Calu3 (cell line): ENCODE results near the gene CACNA1C. TPM values are rescaled to one million over a fixed set of nuclear protein-coding genes. Genes with fewer than 3 reads are reported as not detected.

Experiments
- BruUV-seq: library from RNA; stranded (reverse); fragments of 400-500 nt; replicated peaks from 2 replicates; lab custom pipeline; 2021; lab: Mats Ljungman, UMichigan
- CTCF ChIA-PET: fragments of 300-600 bp; sonication (Branson Sonifier 250); formaldehyde crosslinking; loops from one replicate; lab custom pipeline; 2022; ENCODE audit warnings: antibody characterized with exemption; lab: Charles Lee
- DNase-seq: peaks from one replicate; pipeline ENCODE4 v3.0.0; 2022
- H3K27ac Mint-ChIP-seq: one replicate; pipeline ENCODE4 v1.8.0; 2022; ENCODE audit warnings: mixed read lengths; ENCODE audit not compliant: unreplicated experiment
- H3K27me3 Mint-ChIP-seq: one replicate; pipeline ENCODE4 v1.8.0; 2022; ENCODE audit warnings: mixed read lengths; ENCODE audit not compliant: unreplicated experiment
- H3K36me3 Mint-ChIP-seq: one replicate; pipeline ENCODE4 v1.8.0; 2022; ENCODE audit warnings: mild to moderate bottlenecking, moderate library complexity, mixed read lengths; ENCODE audit not compliant: insufficient read depth, unreplicated experiment
- H3K4me1 Mint-ChIP-seq: one replicate; pipeline ENCODE4 v1.8.0; 2022; ENCODE audit warnings: mild to moderate bottlenecking, low read depth, mixed read lengths; ENCODE audit not compliant: unreplicated experiment
- H3K4me3 Mint-ChIP-seq: one replicate; pipeline ENCODE4 v1.8.0; 2022; ENCODE audit warnings: mild to moderate bottlenecking, low read depth, moderate library complexity, mixed read lengths; ENCODE audit not compliant: unreplicated experiment
- H3K9me3 Mint-ChIP-seq: one replicate; pipeline ENCODE4 v1.8.0; 2022; ENCODE audit warnings: low read depth, mixed read lengths; ENCODE audit not compliant: unreplicated experiment
- CTCF ChIP-seq: fragments of 200-600 bp; IDR thresholded peaks from one replicate; pipeline ENCODE4 v1.8.0; 2022; ENCODE audit warnings: antibody characterized with exemption; ENCODE audit not compliant: unreplicated experiment
- intact Hi-C: fragments of 100-400 bp; cut with micrococcal nuclease; formaldehyde crosslinking; loops from one replicate; pipeline ENCODE4 v1.10.0; 2022; ENCODE audit not compliant: unreplicated experiment
- total RNA-seq: library from RNA; stranded (reverse); gene quantifications from 2 replicates; pipeline ENCODE4 v1.2.3, GENCODE V29; 2022

Gene CACNA1C
- total RNA-seq, 1 experiment from 2014 or later = not detected

- BruUV-seq = no TSS peak
- Mint-ChIP-seq H3K4me1 (no peaks in the 10 kb centered on the region), H3K9me3 (no peaks in the 10 kb centered on the region), H3K36me3 (no peaks in the 10 kb centered on the region), H3K4me3 (no peak overlapping the region), H3K27me3 (peaks cover 32% of the 10 kb centered on the region), H3K27ac (no peak overlapping the region)
- TF ChIP-seq CTCF = no peak
- no peak for DNase-seq
- intact Hi-C loops = no loop called here
- CTCF ChIA-PET = no interaction called here
These were observed 86.1 kb downstream of the CACNA1C start for GRCh38 chr12:2138871-2139308.

GRCh38 chr12:2139651-2140050 lies 86.9 kb downstream of the CACNA1C start:
- Mint-ChIP-seq H3K4me3 (no peak overlapping the region), H3K4me1 (no peaks in the 10 kb centered on the region), H3K9me3 (no peaks in the 10 kb centered on the region), H3K27me3 (peaks cover 39% of the 10 kb centered on the region), H3K36me3 (no peaks in the 10 kb centered on the region), H3K27ac (no peak overlapping the region)
- DNase-seq = no peak
- no TSS peak for BruUV-seq
- intact Hi-C loops = no loop called here
- no peak for TF ChIP-seq CTCF
- CTCF ChIA-PET = no interaction called here

GRCh38 chr12:2140858-2141519 lies 88.2 kb downstream of the CACNA1C start:
- no peak for TF ChIP-seq CTCF
- Mint-ChIP-seq H3K27ac (no peak overlapping the region), H3K27me3 (peaks cover 53% of the 10 kb centered on the region), H3K36me3 (no peaks in the 10 kb centered on the region), H3K9me3 (no peaks in the 10 kb centered on the region), H3K4me1 (no peaks in the 10 kb centered on the region), H3K4me3 (no peak overlapping the region)
- no peak for DNase-seq
- intact Hi-C loops = no loop called here
- CTCF ChIA-PET = no interaction called here
- no TSS peak for BruUV-seq

- no peak overlapping the region for H3K4me3 Mint-ChIP-seq
- CTCF ChIA-PET = no interaction called here
- no peak for DNase-seq
- intact Hi-C loops = no loop called here
- BruUV-seq = no TSS peak
- H3K27me3 Mint-ChIP-seq = peaks cover 63% of the 10 kb centered on the region
- no peaks in the 10 kb centered on the region for H3K9me3 Mint-ChIP-seq
- no peak overlapping the region for H3K27ac Mint-ChIP-seq
- no peaks in the 10 kb centered on the region for H3K4me1 Mint-ChIP-seq
- no peak for TF ChIP-seq CTCF
- H3K36me3 Mint-ChIP-seq = no peaks in the 10 kb centered on the region
These were observed 89.3 kb downstream of the CACNA1C start for GRCh38 chr12:2142068-2142467.
